GM21390 (cell line): ENCODE data around the gene EHBP1.

Source experiments
- ATAC-seq: cut with Tn5 transposase; IDR thresholded peaks from one replicate; pipeline ENCODE4 v1.9.1; 2021; ENCODE audit not compliant: unreplicated experiment

Gene EHBP1

GRCh38 chr2:62705007-62705829, at the start of gene EHBP1:
Gene EHBP1 (plus strand): TSS chr2:62705713. CDS start chr2:62707192, 1,479 bp downstream.
- peak; percentile 94 for ATAC-seq

GRCh38 chr2:62657783-62658182, 47.7 kb upstream of the EHBP1 start:
- no peak for ATAC-seq

- ATAC-seq = no peak
These were observed 46.6 kb upstream of the EHBP1 start for GRCh38 chr2:62658891-62659290.

GRCh38 chr2:62660087-62660486, 45.4 kb upstream of the EHBP1 start:
- ATAC-seq = peak; percentile 85

- peak; percentile 29 for ATAC-seq
These were observed 44.8 kb upstream of the EHBP1 start for GRCh38 chr2:62660582-62661262.

GRCh38 chr2:62661263-62661635, 44.3 kb upstream of the EHBP1 start:
- no peak for ATAC-seq

GRCh38 chr2:62662131-62662530, 43.4 kb upstream of the EHBP1 start:
- no peak for ATAC-seq

- ATAC-seq = no peak
These were observed 43.0 kb upstream of the EHBP1 start for GRCh38 chr2:62662554-62662953.

- ATAC-seq = no peak
These were observed 42.1 kb upstream of the EHBP1 start for GRCh38 chr2:62663411-62663810.

GRCh38 chr2:62663920-62664795, 41.4 kb upstream of the EHBP1 start:
- no peak for ATAC-seq

GRCh38 chr2:62665446-62665845, 40.1 kb upstream of the EHBP1 start:
- no peak for ATAC-seq

- no peak for ATAC-seq
These were observed 36.3 kb upstream of the EHBP1 start for GRCh38 chr2:62669180-62669579.

- no peak for ATAC-seq
These were observed 32.9 kb upstream of the EHBP1 start for GRCh38 chr2:62672601-62673000.

GRCh38 chr2:62675062-62675461, 30.5 kb upstream of the EHBP1 start:
- ATAC-seq = no peak

GRCh38 chr2:62685256-62685655, 20.3 kb upstream of the EHBP1 start:
- no peak for ATAC-seq

GRCh38 chr2:62686012-62686685, 19.4 kb upstream of the EHBP1 start:
- ATAC-seq = no peak

GRCh38 chr2:62687636-62688035, 17.9 kb upstream of the EHBP1 start:
- ATAC-seq = no peak

- ATAC-seq = no peak
These were observed 16.7 kb upstream of the EHBP1 start for GRCh38 chr2:62688771-62689170.

GRCh38 chr2:62691186-62691585, 14.3 kb upstream of the EHBP1 start:
- no peak for ATAC-seq

GRCh38 chr2:62692225-62692624, 13.3 kb upstream of the EHBP1 start:
- no peak for ATAC-seq

GRCh38 chr2:62698653-62699052, 6.9 kb upstream of the EHBP1 start:
- ATAC-seq = no peak
